GM19351 (cell line): Measurements from ENCODE around the gene UBL4A.

ENCODE experiments used
- ATAC-seq: cut with Tn5 transposase; IDR thresholded peaks from one replicate; pipeline ENCODE4 v1.9.1; 2021; ENCODE audit warnings: mild to moderate bottlenecking, moderate library complexity; ENCODE audit not compliant: unreplicated experiment

The UBL4A gene

GRCh38 chrX:154440623-154441357 is 45.6 kb downstream of the UBL4A start:
- no peak for ATAC-seq

- ATAC-seq: no peak
These were observed 46.6 kb downstream of the UBL4A start for GRCh38 chrX:154439841-154440240.

GRCh38 chrX:154437971-154438893 is 48.2 kb downstream of the UBL4A start:
- no peak for ATAC-seq

GRCh38 chrX:154436983-154437752 is 49.2 kb downstream of the UBL4A start, which contains the start of gene GDI1:
Gene GDI1 (plus strand): TSS chrX:154437154. CDS start chrX:154437255, 101 bp downstream.
- no peak for ATAC-seq

- no peak for ATAC-seq
These were observed 49.9 kb downstream of the UBL4A start for GRCh38 chrX:154436374-154436982.

- ATAC-seq: no peak
These were observed 51.2 kb downstream of the UBL4A start for GRCh38 chrX:154435171-154435733.

GRCh38 chrX:154434394-154435168 is 51.8 kb downstream of the UBL4A start:
- ATAC-seq: no peak
